PC-3 (cell line): Measurements from ENCODE around the gene FECH.

Experiments used
- CTCF ChIP-seq: fragments of 300-600 bp; sonication (generic); conservative IDR thresholded peaks from 2 replicates; pipeline ENCODE4 v1.5.1; 2017; ENCODE audit warnings: antibody characterized with exemption, low read depth, mild to moderate bottlenecking, low read length
- EZH2phosphoT487 ChIP-seq: fragments of 300-600 bp; sonication (generic); IDR thresholded peaks from 2 replicates; pipeline ENCODE4 v1.6.1; 2018; ENCODE audit warnings: mild to moderate bottlenecking, antibody characterized with exemption, low read length, borderline replicate concordance

GRCh38 chr18:57624988-57625387 lies 38.5 kb upstream of the FECH start:
- no peak for TF ChIP-seq CTCF
- TF ChIP-seq EZH2phosphoT487: no peak
